Fibroblast of the aortic adventitia (primary cell): ENCODE results near the gene PCBP3. TPM values are rescaled to one million over a fixed set of nuclear protein-coding genes. Genes with fewer than 3 reads are reported as not detected.

Experiments
- DNase-seq: peaks from one replicate; pipeline ENCODE4 v3.0.0-alpha.2; 2010; ENCODE audit warnings: low read depth
- H3K4me3 ChIP-seq: 2 replicates; pipeline ENCODE4 v1.5.1; 2011; ENCODE audit warnings: low read depth, mild to moderate bottlenecking, control low read depth, low read length, moderate library complexity
- total RNA-seq: library from RNA; depleted of rRNA; stranded (reverse); fragments of >200 nt; gene quantifications from 2 replicates; pipeline ENCODE4 v1.2.3, GENCODE V29; 2012; ENCODE audit warnings: low replicate concordance
- TF ChIP-seq, protein P1 (sequence below): IDR thresholded peaks from 2 replicates; pipeline ENCODE4 v1.5.1; 2011; ENCODE audit warnings: mild to moderate bottlenecking, low read length, control low read depth, inconsistent platforms; ENCODE audit not compliant: insufficient read depth

Gene PCBP3
- total RNA-seq, 1 donor = 1.2 TPM

DNA sequence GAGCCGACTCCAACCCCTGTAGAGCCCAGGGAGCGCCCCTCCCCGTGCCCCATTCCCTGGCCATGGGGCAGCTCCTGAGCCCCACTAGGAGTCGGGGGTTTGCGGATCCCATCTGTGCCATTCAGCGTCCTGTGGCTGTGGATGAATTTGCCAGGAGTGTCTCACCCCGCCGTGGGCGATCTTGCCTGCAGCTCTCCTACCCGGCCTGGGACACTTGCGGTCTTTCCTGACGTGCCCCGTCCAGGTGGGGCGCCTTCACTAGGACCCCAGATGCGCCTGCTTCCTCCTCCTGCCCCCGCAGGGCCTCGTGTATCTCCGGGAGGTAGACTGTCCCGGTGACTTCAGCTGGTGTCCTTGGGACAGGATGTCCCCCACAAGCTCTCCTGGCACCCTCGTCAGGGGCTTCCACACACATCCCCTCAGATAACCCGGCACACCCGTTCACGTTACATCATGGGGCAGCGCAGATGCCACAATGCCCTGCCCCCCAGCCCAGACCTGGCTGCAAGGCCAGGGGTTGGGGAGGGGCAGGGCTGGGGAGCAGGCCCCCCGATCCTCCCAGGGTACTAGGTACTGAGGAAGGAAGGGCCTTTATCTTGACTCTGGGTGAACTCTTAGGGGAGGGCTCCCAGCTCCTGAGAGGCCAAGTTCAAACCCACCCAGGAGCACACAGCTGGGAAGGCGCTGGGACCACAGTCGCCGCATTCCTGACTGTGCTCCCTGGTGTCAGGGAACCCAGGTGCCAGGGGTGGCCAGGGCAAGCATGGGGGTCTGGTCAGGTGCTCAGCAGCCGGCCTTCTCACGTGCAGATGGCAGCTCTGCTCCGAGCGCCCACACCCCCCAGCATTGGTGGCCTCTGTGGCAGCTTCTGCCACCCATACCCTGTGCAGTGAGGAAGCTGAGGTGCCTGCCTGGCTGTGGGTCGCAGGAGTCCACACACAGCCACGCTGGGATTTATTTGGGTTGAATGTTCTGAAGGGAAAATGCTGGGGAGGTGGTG lies 284.6 kb downstream of the PCBP3 start:
- no peak for DNase-seq
- H3K4me3 ChIP-seq = no peak overlapping the region
- TF ChIP-seq, protein P1, sequence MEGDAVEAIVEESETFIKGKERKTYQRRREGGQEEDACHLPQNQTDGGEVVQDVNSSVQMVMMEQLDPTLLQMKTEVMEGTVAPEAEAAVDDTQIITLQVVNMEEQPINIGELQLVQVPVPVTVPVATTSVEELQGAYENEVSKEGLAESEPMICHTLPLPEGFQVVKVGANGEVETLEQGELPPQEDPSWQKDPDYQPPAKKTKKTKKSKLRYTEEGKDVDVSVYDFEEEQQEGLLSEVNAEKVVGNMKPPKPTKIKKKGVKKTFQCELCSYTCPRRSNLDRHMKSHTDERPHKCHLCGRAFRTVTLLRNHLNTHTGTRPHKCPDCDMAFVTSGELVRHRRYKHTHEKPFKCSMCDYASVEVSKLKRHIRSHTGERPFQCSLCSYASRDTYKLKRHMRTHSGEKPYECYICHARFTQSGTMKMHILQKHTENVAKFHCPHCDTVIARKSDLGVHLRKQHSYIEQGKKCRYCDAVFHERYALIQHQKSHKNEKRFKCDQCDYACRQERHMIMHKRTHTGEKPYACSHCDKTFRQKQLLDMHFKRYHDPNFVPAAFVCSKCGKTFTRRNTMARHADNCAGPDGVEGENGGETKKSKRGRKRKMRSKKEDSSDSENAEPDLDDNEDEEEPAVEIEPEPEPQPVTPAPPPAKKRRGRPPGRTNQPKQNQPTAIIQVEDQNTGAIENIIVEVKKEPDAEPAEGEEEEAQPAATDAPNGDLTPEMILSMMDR = no peak

DNA sequence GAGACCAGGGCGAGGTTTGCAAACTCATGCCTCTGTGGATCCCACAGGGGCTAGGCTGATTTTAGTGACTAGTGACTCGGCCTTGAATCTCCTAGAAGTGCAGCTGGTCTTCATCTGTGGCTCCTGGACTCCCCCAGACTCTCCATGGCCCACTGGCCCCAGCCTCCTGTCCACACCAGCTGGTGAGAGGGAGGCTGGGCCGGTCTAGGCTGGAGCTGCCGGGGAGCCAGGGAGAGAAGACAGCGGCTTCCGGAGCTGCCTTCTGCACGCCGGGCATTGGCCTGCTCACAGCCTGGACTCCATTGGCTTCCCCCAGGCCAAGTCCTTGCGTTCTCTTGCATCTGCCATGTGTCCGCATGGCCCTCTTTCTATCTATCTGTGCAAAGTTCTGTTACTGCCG lies 285.9 kb downstream of the PCBP3 start:
- DNase-seq = no peak
- no peak overlapping the region for H3K4me3 ChIP-seq
- TF ChIP-seq, protein P1 = no peak

DNA sequence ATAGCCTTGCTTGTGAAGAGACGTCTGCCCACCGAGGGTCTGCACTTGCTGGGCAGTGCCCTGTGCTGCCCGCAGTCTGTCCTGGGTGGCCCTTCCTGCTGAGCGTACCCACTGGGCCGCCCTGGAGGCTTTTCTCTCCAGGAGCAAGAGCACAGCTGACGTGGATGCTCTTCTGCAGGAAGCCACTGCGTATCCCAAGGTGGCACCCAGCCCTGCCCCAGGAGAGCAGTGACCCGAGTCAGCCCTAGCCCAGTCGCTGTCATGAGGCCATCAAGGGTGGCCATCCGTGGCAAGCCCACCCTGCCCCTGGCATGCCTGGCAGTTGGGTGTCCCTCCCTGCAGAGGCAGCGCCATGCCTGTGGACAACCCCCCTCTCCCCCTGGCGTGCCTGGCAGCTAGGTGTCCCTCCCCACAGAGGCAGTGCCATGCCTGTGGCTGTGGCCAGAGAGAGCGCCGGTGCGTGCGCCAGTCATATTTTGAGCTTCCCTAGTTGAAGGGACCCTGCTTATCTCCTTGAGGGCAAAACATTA lies 286.8 kb downstream of the PCBP3 start:
- no peak for DNase-seq
- TF ChIP-seq, protein P1 = no peak
- no peak overlapping the region for H3K4me3 ChIP-seq

DNA sequence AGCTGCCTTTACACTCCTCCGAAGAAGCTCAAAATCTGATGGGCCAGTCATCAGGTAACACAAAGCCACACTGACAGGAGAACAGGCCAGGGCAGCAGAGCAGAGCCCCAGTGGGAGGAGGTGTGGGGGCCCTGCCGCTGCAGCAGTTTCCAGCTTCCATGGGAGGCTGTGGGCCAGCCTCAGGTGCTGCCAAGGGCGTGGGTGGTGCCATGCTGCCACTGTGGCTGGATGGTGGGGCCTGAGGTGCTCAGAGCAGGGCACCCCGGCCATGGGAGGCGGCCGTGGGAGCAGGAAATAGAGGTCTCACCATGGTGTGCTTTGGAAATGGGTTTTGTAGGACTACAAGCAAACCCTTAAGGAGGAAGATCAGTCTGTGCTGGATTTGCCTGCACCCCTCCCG lies 287.3 kb downstream of the PCBP3 start:
- no peak for DNase-seq
- H3K4me3 ChIP-seq = no peak overlapping the region
- TF ChIP-seq, protein P1 = no peak

DNA sequence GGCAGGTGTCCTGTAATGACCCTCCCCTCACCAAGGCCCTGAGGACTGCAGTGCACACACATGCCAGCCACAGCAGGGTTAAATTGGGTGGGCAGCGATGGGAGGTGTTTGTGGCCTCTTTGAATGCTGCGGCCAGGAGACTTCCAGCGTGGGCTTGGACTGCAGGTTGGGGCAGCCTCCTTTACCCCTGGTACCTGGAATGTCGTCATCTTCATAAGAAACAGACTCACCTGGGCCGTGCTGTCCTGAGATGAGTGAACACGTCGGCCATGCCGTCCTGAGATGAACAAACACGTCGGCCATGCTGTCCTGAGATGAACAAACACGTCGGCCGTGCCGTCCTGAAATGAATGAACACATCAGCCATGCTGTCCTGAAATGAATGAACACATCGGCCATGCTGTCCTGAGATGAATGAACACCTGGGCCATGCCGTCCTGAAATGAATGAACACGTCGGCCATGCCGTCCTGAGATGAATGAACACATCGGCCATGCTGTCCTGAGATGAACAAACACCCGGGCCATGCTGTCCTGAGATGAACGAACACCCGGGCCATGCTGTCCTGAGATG lies 288.0 kb downstream of the PCBP3 start:
- H3K4me3 ChIP-seq = no peak overlapping the region
- no peak for DNase-seq
- TF ChIP-seq, protein P1 = no peak

DNA sequence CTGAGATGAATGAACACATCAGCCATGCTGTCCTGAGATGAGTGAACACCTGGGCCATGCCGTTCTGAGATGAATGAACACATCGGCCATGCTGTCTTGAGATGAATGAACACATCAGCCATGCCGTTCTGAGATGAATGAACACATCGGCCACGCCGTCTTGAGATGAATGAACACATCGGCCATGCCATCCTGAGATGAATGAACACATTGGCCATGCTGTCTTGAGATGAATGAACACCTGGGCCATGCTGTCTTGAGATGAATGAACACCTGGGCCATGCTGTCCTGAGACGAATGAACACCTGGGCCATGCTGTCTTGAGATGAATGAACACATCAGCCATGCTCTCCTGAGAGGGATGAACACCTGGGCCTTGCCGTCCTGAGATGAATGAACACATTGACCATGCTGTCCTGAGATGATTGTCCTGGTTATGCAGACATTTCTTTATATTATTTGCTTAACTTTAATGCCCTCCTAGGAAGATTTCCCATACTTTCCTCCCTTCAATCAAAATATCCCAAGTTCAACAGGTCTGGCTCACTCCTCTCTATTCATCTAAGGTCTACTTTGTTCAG lies 289.5 kb downstream of the PCBP3 start:
- no peak overlapping the region for H3K4me3 ChIP-seq
- DNase-seq = no peak
- TF ChIP-seq, protein P1 = no peak
